Amniotic stem cell (primary cell): ENCODE measurements around the gene RNU7-1.
A peak's percentile ranks its signal among the peaks of the same experiment; 100 is the strongest.

Source experiments
- DNase-seq: peaks from one replicate; lab custom pipeline; 2025; lab: John Stamatoyannopoulos, UW

The RNU7-1 gene

GRCh38 chr12:6937481-6938352 lies 5.9 kb upstream of the RNU7-1 start:
- peak; percentile 70 for DNase-seq

GRCh38 chr12:6938353-6939190 lies 5.0 kb upstream of the RNU7-1 start:
- no peak for DNase-seq

GRCh38 chr12:6939191-6939540 lies 4.5 kb upstream of the RNU7-1 start:
- DNase-seq: no peak

GRCh38 chr12:6941267-6941666 lies 2.3 kb upstream of the RNU7-1 start:
- DNase-seq: no peak

- DNase-seq: no peak
Observed at GRCh38 chr12:6941782-6942181, 1.8 kb upstream of the RNU7-1 start.

- DNase-seq: no peak
Observed at GRCh38 chr12:6942331-6942665, 1.3 kb upstream of the RNU7-1 start.

GRCh38 chr12:6943389-6943721 lies 261 bp upstream of the RNU7-1 start:
- peak; percentile 77 for DNase-seq

- DNase-seq: peak; percentile 80
Observed at GRCh38 chr12:6944381-6945186, 968 bp downstream of the RNU7-1 start.

GRCh38 chr12:6945613-6946012 lies 2.0 kb downstream of the RNU7-1 start:
- DNase-seq: no peak

GRCh38 chr12:6946033-6946919 lies 2.7 kb downstream of the RNU7-1 start:
- no peak for DNase-seq

- DNase-seq: no peak
Observed at GRCh38 chr12:6946920-6947374, 3.3 kb downstream of the RNU7-1 start.

- no peak for DNase-seq
Observed at GRCh38 chr12:6947615-6948014, 4.0 kb downstream of the RNU7-1 start.

- no peak for DNase-seq
Observed at GRCh38 chr12:6948873-6949594, 5.4 kb downstream of the RNU7-1 start.

GRCh38 chr12:6950401-6950801 lies 6.8 kb downstream of the RNU7-1 start:
- DNase-seq: no peak

- no peak for DNase-seq
Observed at GRCh38 chr12:6950811-6951540, 7.4 kb downstream of the RNU7-1 start, which contains the start of gene PTPN6. TSS of gene PTPN6 (plus strand) at chr12:6951356. CDS start at chr12:6951513, 157 bp downstream.

GRCh38 chr12:6951551-6952120 lies 8.0 kb downstream of the RNU7-1 start:
- DNase-seq: no peak

- no peak for DNase-seq
Observed at GRCh38 chr12:6952121-6952862, 8.7 kb downstream of the RNU7-1 start.

GRCh38 chr12:6952863-6953441 lies 9.3 kb downstream of the RNU7-1 start:
- DNase-seq: no peak
